OCI-LY3 (cell line): Measurements from ENCODE around the gene ADAMTS3.
"Not testable (repeated sequence)": the region's sequence is repeated elsewhere in the genome, so short reads cannot be mapped to it uniquely, and the experiment has no call there.

ENCODE experiments used
- H2AFZ ChIP-seq: fragments of 200-600, 300-600 bp; shearing (Covaris generic); 2 replicates; pipeline ENCODE4 v1.6.0; 2014; ENCODE audit warnings: antibody characterized with exemption, low read depth, low read length
- H3K27ac ChIP-seq: fragments of 200-600, 300-600 bp; sonication (generic); 2 replicates; pipeline ENCODE4 v1.5.1; 2014; ENCODE audit warnings: mild to moderate bottlenecking, low read length, moderate library complexity, mixed read lengths
- H3K27me3 ChIP-seq: fragments of 200-600, 300-600 bp; sonication (generic); 2 replicates; pipeline ENCODE4 v1.6.1; 2014; ENCODE audit warnings: low read depth, low read length, mixed read lengths
- H3K36me3 ChIP-seq: fragments of 200-600, 300-600 bp; sonication (generic); replicated peaks from 2 replicates; pipeline ENCODE3; 2014; ENCODE audit warnings: low read depth, low read length, mixed read lengths
- H3K4me1 ChIP-seq: fragments of 300-600, 200-600 bp; sonication (generic); 2 replicates; pipeline ENCODE4 v1.6.1; 2014; ENCODE audit warnings: low read length, mixed read lengths
- H3K4me2 ChIP-seq: fragments of 200-600, 300-600 bp; sonication (generic); 2 replicates; pipeline ENCODE4 v1.6.1; 2014; ENCODE audit warnings: low read length, mixed read lengths
- H3K4me3 ChIP-seq: fragments of 300-600, 200-600 bp; sonication (generic); 2 replicates; pipeline ENCODE4 v1.5.1; 2014; ENCODE audit warnings: antibody characterized with exemption, mild to moderate bottlenecking, low read length, moderate library complexity
- H3K79me2 ChIP-seq: fragments of 300-600, 200-600 bp; shearing (Covaris generic); 2 replicates; pipeline ENCODE4 v1.6.1; 2014; ENCODE audit warnings: mild to moderate bottlenecking, low read length, mixed read lengths
- H3K9ac ChIP-seq: fragments of 300-600, 200-600 bp; shearing (Covaris generic); 2 replicates; pipeline ENCODE4 v1.6.0; 2014; ENCODE audit warnings: mild to moderate bottlenecking, low read length, moderate library complexity
- H3K9me3 ChIP-seq: fragments of 200-600, 300-600 bp; shearing (Covaris generic); 2 replicates; pipeline ENCODE4 v1.6.1; 2014; ENCODE audit warnings: low read length, mixed read lengths; ENCODE audit not compliant: insufficient read depth
- H4K20me1 ChIP-seq: fragments of 200-600, 300-600 bp; sonication (generic); 2 replicates; pipeline ENCODE4 v1.6.1; 2016; ENCODE audit warnings: low read length, mixed read lengths; ENCODE audit not compliant: insufficient read depth
- EZH2phosphoT487 ChIP-seq: fragments of 200-600 bp; shearing (Covaris generic); IDR thresholded peaks from 2 replicates; pipeline ENCODE4 v1.6.1; 2018; ENCODE audit warnings: antibody characterized with exemption, mixed run types, low read depth
- TF ChIP-seq, protein P1 (sequence below): fragments of 200-600, 300-600 bp; sonication (generic); IDR thresholded peaks from 2 replicates; pipeline ENCODE4 v1.5.1; 2014; ENCODE audit warnings: antibody characterized with exemption, low read length, low read depth

The ADAMTS3 gene

GRCh38 chr4:72430988-72431387, 138.0 kb downstream of the ADAMTS3 start:
- Histone ChIP-seq H4K20me1 (no peaks in the 10 kb centered on the region), H3K9ac (no peak overlapping the region), H3K9me3 (no peaks in the 10 kb centered on the region), H3K4me2 (no peak overlapping the region), H3K79me2 (no peaks in the 10 kb centered on the region), H3K27me3 (no peaks in the 10 kb centered on the region), H3K4me3 (no peak overlapping the region), H3K36me3 (no peaks in the 10 kb centered on the region), H2AFZ (no peak overlapping the region), H3K27ac (no peak overlapping the region), H3K4me1 (no peaks in the 10 kb centered on the region)
- TF ChIP-seq EZH2phosphoT487 = no peak
- TF ChIP-seq, protein P1, sequence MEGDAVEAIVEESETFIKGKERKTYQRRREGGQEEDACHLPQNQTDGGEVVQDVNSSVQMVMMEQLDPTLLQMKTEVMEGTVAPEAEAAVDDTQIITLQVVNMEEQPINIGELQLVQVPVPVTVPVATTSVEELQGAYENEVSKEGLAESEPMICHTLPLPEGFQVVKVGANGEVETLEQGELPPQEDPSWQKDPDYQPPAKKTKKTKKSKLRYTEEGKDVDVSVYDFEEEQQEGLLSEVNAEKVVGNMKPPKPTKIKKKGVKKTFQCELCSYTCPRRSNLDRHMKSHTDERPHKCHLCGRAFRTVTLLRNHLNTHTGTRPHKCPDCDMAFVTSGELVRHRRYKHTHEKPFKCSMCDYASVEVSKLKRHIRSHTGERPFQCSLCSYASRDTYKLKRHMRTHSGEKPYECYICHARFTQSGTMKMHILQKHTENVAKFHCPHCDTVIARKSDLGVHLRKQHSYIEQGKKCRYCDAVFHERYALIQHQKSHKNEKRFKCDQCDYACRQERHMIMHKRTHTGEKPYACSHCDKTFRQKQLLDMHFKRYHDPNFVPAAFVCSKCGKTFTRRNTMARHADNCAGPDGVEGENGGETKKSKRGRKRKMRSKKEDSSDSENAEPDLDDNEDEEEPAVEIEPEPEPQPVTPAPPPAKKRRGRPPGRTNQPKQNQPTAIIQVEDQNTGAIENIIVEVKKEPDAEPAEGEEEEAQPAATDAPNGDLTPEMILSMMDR = no peak

GRCh38 chr4:72430050-72430449, 139.0 kb downstream of the ADAMTS3 start:
- Histone ChIP-seq H3K9ac (no peak overlapping the region), H3K79me2 (no peaks in the 10 kb centered on the region), H3K9me3 (no peaks in the 10 kb centered on the region), H4K20me1 (no peaks in the 10 kb centered on the region), H3K27me3 (no peaks in the 10 kb centered on the region), H3K27ac (no peak overlapping the region), H3K4me2 (no peak overlapping the region), H3K4me1 (no peaks in the 10 kb centered on the region), H3K4me3 (no peak overlapping the region), H2AFZ (no peak overlapping the region), H3K36me3 (no peaks in the 10 kb centered on the region)
- no peak for TF ChIP-seq EZH2phosphoT487
- TF ChIP-seq, protein P1 = no peak

DNA sequence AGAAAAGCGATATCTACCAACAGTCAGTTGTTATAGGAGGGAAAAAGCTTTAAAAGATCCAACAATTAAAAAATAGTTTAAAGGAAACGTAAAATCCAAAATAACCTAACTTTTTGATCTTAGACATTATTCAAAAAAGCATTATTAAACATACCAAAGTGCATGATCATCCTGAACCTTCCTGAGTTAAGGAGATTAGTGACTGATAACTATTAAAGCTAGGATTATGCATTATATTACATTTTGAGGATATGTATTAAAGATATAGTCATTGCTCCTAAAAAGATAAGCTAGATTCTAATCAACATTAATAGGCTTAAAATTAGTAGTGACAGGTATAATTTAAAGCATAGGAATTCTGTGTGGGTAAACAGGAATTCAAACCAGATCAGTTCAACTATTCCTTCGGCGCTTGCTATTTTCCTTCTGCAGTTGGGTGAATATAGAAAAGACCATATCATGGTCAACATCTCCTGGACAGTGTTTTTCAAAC, 139.6 kb downstream of the ADAMTS3 start:
- H2AFZ ChIP-seq = no peak overlapping the region
- no peaks in the 10 kb centered on the region for H3K36me3 ChIP-seq
- TF ChIP-seq, protein P1 = no peak
- no peak for TF ChIP-seq EZH2phosphoT487
- H3K79me2 ChIP-seq = no peaks in the 10 kb centered on the region
- H4K20me1 ChIP-seq = no peaks in the 10 kb centered on the region
- no peak overlapping the region for H3K9ac ChIP-seq
- H3K27me3 ChIP-seq = no peaks in the 10 kb centered on the region
- no peak overlapping the region for H3K4me2 ChIP-seq
- no peaks in the 10 kb centered on the region for H3K4me1 ChIP-seq
- H3K9me3 ChIP-seq = no peaks in the 10 kb centered on the region
- no peak overlapping the region for H3K27ac ChIP-seq
- H3K4me3 ChIP-seq = no peak overlapping the region

GRCh38 chr4:72427057-72427456, 142.0 kb downstream of the ADAMTS3 start:
- Histone ChIP-seq H3K27ac (no peak overlapping the region), H2AFZ (no peak overlapping the region), H3K4me2 (no peak overlapping the region), H4K20me1 (no peaks in the 10 kb centered on the region), H3K9me3 (no peaks in the 10 kb centered on the region), H3K4me3 (no peak overlapping the region), H3K9ac (no peak overlapping the region), H3K36me3 (no peaks in the 10 kb centered on the region), H3K27me3 (no peaks in the 10 kb centered on the region), H3K79me2 (no peaks in the 10 kb centered on the region), H3K4me1 (no peaks in the 10 kb centered on the region)
- no peak for TF ChIP-seq EZH2phosphoT487
- TF ChIP-seq, protein P1 = no peak

- not testable (repeated sequence) for H3K4me1 ChIP-seq, H3K4me3 ChIP-seq, H3K27me3 ChIP-seq, H3K9ac ChIP-seq, H3K4me2 ChIP-seq, H4K20me1 ChIP-seq, H3K79me2 ChIP-seq, H3K27ac ChIP-seq, H3K36me3 ChIP-seq, H3K9me3 ChIP-seq, H2AFZ ChIP-seq
Measured at GRCh38 chr4:72425908-72426307, 143.1 kb downstream of the ADAMTS3 start.
